Cerebellar nuclear complex (tissue), 1 donor: ENCODE measurements around the gene TEX101.
"Not testable (repeated sequence)": the region's sequence is repeated elsewhere in the genome, so short reads cannot be mapped to it uniquely, and the experiment has no call there.

Source experiments
- DNase-seq, 2 experiments: peaks; one replicate each; lab custom pipeline; 2025; lab: John Stamatoyannopoulos, UW

TEX101 gene

GRCh38 chr19:43414554-43414953, at the start of gene TEX101:
Gene TEX101 (plus strand): TSS chr19:43414890. CDS start chr19:43415920, 1,030 bp downstream.
- no peak for DNase-seq

- not testable (repeated sequence) for DNase-seq
Measured at GRCh38 chr19:43365677-43366076, 49.0 kb upstream of the TEX101 start.

- DNase-seq = no peak
Measured at GRCh38 chr19:43367822-43368221, 46.9 kb upstream of the TEX101 start.

GRCh38 chr19:43368897-43369296, 45.8 kb upstream of the TEX101 start:
- not testable (repeated sequence) for DNase-seq

GRCh38 chr19:43371909-43372308, 42.8 kb upstream of the TEX101 start:
- no peak for DNase-seq

GRCh38 chr19:43372462-43372861, 42.2 kb upstream of the TEX101 start:
- DNase-seq = no peak

- not testable (repeated sequence) for DNase-seq
Measured at GRCh38 chr19:43377624-43378023, 37.1 kb upstream of the TEX101 start.

- DNase-seq = no peak
Measured at GRCh38 chr19:43380008-43380407, 34.7 kb upstream of the TEX101 start.

- DNase-seq = no peak
Measured at GRCh38 chr19:43380771-43381386, 33.8 kb upstream of the TEX101 start.

GRCh38 chr19:43382586-43383216, 32.0 kb upstream of the TEX101 start:
- not testable (repeated sequence) for DNase-seq

- not testable (repeated sequence) for DNase-seq
Measured at GRCh38 chr19:43383254-43383653, 31.4 kb upstream of the TEX101 start.

- DNase-seq = not testable (repeated sequence)
Measured at GRCh38 chr19:43383759-43384158, 30.9 kb upstream of the TEX101 start.

- not testable (repeated sequence) for DNase-seq
Measured at GRCh38 chr19:43390903-43391551, 23.7 kb upstream of the TEX101 start.

- not testable (repeated sequence) for DNase-seq
Measured at GRCh38 chr19:43391552-43391935, 23.1 kb upstream of the TEX101 start.

- DNase-seq = not testable (repeated sequence)
Measured at GRCh38 chr19:43393501-43393900, 21.2 kb upstream of the TEX101 start.

GRCh38 chr19:43395561-43395960, 19.1 kb upstream of the TEX101 start:
- DNase-seq = no peak

- DNase-seq = no peak
Measured at GRCh38 chr19:43406297-43406696, 8.4 kb upstream of the TEX101 start.

- DNase-seq = no peak
Measured at GRCh38 chr19:43407416-43408005, 7.2 kb upstream of the TEX101 start.

GRCh38 chr19:43408043-43408442, 6.6 kb upstream of the TEX101 start:
- no peak for DNase-seq

- no peak for DNase-seq
Measured at GRCh38 chr19:43409415-43409814, 5.3 kb upstream of the TEX101 start.

- no peak for DNase-seq
Measured at GRCh38 chr19:43412441-43412840, 2.2 kb upstream of the TEX101 start.

- no peak for DNase-seq
Measured at GRCh38 chr19:43416951-43417623, 2.4 kb downstream of the TEX101 start.
